ENCODE results near the gene PTPRK.

DNA sequence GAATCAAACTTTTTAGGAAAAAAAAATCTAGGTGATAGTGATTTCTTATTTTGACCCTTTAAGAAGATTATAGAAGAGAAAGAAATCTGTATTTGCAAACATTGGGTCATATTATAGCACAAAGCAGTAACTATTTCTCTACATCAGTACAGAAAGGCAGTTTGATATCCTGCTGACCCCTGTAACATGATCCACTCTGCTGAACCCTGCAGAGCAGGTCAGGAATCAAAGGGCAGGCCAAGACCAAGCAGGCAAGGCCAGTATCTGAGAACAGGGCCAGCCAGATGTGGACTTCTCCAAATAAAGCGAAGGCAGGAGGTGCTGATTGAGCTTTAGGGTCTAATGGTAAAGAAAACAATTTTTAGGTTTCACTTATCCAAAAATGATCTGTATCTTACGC, 239.4 kb downstream of the PTPRK start:
- TF ChIP-seq, protein P1, sequence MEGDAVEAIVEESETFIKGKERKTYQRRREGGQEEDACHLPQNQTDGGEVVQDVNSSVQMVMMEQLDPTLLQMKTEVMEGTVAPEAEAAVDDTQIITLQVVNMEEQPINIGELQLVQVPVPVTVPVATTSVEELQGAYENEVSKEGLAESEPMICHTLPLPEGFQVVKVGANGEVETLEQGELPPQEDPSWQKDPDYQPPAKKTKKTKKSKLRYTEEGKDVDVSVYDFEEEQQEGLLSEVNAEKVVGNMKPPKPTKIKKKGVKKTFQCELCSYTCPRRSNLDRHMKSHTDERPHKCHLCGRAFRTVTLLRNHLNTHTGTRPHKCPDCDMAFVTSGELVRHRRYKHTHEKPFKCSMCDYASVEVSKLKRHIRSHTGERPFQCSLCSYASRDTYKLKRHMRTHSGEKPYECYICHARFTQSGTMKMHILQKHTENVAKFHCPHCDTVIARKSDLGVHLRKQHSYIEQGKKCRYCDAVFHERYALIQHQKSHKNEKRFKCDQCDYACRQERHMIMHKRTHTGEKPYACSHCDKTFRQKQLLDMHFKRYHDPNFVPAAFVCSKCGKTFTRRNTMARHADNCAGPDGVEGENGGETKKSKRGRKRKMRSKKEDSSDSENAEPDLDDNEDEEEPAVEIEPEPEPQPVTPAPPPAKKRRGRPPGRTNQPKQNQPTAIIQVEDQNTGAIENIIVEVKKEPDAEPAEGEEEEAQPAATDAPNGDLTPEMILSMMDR (IDR thresholded peaks at IDR 0.05): no peak
- TF ChIP-seq POLR2A (IDR thresholded peaks at IDR 0.05): no peak
